ENCODE results near the gene SOD2.
"Not testable (repeated sequence)": the region's sequence is repeated elsewhere in the genome, so short reads cannot be mapped to it uniquely, and the experiment has no call there.

Gene SOD2

DNA sequence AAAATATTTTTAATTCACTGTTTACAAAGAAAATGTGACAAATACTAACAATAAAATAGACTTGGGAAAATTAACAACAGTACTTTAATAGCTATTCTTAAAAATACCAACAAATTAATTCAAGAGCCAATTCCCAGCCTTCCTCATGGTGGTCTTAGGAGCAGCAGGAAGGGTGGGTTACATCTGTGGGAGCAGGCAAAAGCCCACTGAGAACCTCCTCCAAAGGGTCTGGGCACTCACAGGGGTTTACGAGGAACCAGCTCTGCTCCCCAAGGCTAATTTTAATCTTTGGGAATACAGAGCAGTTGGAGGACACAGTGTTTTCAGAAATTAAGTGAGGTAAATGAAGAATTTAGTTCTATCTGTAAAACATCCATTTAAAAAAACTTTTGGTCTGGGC lies 10.2 kb downstream of the SOD2 start:
- no peak for DNase-seq (ENCODE audit: low read depth, low spot score)

DNA sequence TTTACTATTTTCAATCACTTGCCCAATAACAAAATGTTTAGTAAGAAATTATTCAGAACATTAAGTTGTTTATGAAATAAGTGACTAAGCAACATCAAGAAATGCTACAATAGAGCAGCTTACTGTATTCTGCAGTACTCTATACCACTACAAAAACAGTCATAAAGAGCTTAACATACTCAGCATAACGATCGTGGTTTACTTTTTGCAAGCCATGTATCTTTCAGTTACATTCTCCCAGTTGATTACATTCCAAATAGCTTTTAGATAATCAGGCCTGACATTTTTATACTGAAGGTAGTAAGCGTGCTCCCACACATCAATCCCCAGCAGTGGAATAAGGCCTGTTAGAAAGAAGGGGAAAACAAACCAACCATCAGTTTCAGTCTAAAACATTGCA lies 10.7 kb downstream of the SOD2 start:
- no peak for DNase-seq (ENCODE audit: low read depth, low spot score)

DNA sequence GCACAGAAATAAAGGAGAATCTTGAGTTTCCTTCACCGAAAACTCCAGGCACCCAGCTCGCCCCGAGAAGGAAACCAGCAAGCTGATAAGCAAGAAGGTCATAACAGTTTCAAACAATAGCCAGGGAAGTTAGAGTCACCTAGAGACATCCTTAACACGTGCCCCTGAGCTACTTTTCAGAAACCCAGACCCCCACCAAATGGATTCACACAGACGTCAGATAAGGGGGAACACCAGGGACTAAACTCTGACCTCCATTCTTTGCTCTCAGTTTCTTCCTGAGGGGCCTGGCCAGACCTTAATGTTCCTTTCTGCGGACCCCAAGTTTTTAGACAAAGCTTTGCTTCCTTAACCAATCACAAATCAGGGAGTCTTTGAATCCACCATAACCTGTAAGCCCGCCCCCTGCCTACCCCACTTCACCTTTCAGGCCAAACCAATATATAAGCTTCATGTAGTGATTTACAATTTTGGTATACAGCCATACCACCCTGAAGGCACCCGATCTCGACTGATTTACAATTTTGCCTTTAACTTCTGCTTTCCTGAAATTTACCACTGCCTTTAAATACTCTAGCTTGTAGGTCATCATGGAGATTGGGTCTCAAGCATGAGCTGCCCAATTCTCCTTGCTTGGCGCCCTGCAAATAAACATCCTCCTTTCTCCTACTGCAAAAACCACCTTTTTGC lies 11.7 kb downstream of the SOD2 start:
- no peak for DNase-seq (ENCODE audit: low read depth, low spot score)

DNA sequence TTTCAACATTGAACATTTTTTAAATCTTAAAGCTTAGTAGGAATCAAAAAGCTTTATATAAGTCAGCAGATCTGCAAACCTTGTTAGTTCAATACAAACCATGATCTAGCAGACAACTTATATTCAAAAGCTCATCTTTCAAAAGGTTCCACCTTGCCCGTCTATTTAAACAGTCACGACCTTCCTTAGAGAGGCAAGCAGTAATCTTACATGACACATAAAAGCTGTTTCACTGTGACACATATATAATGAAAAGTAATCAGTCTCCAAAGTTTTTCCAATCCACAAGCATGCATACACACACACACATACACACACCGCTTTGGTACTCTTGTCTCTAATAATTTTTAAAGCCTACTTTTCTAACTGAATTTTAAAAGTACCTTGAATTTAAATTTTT lies 12.9 kb downstream of the SOD2 start:
- DNase-seq (ENCODE audit: low read depth, low spot score): no peak

DNA sequence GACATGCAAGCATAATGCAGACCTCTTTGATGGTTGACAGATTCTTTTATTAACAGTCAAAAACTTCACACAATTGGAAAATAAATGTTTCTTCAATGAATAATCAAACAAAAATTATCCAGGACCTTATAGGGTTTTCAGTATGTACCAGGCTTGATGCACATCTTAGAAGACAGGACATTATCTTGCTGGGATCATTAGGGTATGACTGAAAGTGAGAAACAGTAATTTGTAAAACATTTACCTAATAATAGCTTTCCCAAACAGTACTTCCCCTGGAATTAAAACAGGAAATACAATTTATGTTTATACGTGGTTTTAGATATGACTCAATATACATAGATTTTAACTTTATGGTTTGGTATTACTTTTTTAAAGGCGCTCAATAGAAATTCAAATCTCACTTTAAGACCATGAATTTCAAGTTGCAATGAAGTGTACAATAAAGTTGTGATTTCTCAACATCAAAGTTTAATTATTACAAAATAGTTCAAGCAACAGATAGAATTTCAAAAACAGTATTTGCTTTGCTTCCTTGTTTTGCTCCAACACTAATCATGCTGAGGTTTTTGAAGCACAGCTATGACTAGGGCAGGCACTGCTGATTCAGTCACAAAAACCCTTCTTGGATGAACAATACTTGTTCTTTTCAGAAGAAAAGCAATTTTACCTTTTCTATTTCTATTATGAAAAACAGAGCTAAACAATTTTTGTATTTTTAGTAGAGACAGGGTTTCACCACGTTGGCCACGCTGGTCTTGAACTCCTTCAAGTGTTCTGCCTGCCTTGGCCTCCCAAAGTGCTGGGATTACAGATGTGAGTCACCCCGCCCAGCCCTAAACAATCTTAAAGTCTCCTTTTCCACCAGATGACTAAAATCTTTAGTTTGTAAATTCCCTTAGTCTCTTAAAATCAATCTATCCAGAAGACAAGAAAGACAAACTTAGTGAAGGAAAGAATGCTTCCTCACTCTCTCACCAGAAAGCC lies 13.7 kb downstream of the SOD2 start:
- no peak for DNase-seq (ENCODE audit: low read depth, low spot score)

DNA sequence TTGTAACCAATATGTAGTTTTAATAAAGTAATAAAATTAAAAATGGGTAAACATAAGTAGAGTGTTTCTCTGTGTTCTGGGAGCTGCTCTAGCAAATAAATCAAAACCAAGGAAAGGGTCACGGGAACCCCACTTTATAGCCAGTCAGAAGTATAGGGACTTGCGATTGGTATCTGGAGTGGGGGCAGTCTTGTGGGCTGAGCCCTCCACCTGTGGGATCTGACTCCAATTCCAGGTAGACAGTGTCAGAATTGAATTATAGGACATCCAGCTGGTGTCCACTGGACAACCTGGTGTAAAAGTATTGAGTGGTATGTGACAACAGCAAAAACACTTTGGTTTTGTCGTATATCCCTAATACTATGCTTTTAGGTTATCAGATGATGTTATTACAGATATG lies 14.5 kb downstream of the SOD2 start:
- DNase-seq (ENCODE audit: low read depth, low spot score): no peak

DNA sequence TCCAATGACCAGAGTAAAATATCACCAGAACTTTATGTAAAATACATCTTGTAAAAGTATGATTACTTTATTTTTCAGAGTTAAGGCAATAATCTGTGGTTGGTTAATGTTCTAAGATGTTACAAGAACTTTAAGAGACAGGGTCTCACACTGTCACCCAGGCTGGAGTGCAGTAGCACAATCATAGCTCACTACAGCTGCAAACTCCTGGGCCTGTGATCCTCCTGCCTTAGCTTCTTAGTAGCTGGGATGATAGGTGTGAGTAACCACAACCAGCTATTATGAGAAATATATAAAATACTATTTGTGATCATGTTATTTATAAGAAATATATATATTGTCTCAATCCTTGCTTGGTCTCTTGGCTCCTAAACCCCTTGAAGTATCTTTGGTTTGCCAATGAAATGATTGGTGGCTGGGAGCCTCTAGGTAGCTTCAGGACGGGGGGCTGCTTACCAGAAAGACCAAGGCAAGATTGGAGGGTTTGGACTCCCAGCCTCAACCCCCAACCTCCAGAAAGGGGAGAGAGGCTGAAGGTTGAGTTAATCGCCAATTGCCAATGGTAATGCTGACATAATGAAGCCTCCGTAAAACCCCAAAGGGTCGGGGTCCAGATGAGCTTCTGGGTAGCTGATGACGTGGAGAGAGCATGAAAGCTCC lies 15.4 kb downstream of the SOD2 start:
- no peak for DNase-seq (ENCODE audit: low read depth, low spot score)

DNA sequence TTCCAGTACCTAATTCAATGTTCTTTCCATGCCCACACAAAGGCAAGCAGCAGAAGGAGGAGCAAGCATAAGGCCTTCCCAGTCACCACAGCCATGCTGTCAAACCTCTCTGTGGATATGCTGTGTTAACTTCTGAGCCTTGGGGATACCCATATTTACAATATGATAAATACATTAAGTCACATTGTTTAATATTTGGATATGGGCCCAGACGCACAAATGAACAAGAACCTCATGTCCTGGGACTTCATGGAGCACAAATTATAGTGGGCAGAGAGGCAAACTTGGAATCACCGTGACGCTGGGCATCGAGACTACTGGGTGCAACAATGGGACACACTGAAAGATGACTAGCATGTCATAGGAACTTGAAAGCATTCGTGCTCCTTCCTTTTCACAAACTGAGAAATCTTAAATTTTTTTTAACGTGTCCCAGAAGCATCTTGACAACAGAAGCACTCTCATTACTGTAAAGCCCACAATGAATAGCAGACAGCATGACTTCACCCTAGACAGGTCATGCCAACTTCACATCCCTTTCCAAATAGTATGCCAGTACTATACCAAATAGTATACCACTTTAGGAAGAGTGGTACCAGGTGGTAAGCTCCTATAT lies 16.0 kb downstream of the SOD2 start:
- DNase-seq (ENCODE audit: low read depth, low spot score): no peak

DNA sequence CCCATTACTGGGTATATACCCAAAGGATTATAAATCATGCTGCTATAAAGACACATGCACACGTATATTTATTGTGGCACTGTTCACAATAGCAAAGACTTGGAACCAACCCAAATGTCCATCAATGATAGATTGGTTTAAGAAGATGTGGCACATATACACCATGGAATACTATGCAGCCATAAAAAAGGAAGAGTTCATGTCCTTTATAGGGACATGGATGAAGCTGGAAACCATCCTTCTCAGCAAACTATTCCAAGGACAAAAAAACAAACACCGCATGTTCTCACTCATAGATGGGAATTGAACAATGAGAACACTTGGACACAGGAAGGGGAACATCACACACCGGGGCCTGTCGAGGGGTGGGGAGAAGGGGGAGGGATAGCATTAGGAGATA lies 16.8 kb downstream of the SOD2 start:
- not testable (repeated sequence) for DNase-seq (ENCODE audit: low read depth, low spot score)

DNA sequence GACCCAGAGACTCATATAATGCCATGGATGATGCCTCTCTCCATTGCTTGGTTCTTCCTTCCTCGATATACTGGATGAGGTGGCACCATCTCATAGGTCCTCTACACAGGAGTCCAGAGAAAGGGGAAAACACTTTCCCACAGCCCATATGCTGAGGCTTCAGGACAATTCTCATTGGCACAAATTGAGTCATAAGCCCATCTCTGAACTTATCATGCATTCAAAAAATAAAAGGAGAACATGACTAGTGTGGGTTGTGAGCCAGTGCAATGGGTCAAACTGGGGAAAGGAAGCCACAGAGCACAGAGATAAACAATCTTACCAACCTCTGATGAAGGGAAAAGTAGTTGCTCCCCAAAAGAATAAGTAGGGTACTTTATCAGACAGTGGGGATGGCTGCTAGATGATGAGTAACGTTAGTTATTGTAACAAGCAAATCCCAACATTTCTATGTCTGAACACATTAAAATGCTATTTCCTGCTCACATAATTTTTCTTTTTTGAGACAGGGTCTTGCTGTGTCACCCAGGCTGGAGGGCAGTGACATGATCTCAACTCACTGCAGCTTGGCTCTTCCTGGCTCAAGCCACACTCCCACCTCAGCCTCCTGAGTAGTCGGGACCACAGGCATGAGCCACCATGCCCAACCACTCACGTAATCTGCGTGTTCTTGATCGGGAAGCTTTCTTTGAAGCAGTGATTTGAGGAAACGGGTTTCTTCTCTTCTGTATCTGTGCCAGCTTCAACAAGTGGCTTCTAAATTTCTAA lies 27.0 kb downstream of the SOD2 start:
- no peak for DNase-seq (ENCODE audit: low read depth, low spot score)

DNA sequence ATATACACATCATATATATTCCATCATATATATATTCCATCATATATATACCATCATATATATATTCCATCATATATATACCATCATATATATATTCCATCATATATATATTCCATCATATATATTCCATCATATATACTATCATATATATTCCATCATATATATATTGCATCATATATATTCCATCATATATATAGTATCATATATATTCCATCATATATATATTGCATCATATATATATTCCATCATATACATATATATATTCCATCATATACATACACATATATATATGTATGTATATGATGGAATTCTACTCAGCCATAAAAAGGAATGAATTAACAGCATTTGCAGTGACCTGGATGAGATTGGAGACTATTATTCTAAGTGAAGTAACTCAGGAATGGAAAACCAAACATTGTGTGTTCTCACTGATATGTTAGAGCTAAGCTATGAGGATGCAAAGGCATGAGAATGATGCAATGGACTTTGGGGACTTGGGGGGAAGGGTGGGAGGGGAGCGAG lies 29.6 kb downstream of the SOD2 start:
- not testable (repeated sequence) for DNase-seq (ENCODE audit: low read depth, low spot score)

DNA sequence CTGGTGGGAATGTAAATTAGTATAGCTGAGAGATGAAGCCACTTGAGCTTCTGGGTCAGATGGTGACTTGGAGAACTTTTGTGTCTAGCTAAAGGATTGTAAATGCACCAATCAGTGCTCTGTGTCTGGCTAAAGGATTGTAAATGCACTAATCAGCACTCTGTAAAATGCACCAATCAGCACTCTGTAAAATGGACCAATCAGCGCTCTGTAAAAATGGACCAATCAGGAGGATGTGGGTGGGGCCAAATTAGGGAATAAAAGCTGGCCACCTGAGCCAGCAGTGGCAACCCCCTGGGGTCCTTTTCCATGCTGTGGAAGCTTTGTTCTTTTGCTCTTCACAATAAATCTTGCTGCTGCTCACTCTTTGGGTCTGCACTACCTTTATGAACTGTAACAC lies 31.1 kb downstream of the SOD2 start:
- not testable (repeated sequence) for DNase-seq (ENCODE audit: low read depth, low spot score)

DNA sequence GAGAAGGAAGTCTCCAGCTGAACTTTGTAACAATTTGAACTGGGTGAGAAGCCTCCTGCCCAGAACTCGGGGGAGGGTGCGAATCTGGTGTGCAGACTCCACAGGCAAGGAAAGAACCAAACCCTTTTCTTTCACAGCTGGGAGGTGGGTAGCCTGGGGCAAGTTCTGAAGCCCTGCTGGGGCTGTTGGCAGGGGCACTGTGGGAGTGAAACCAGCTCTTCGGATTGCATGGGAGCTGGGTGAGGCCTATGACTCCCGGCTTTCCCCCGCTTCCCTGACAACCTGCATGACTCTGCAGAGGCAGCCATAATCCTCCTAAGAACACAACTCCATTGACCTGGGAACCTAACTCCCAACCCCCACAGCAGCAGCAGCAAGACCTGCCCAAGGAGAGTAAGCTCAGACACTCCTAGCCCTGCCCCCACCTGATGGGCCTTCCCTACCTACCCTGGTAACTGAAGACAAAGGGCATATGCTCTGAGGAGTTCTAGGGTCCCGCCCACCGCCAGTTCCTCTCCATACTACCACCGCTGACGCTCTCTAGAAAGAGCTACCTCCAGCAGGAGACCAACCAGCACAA lies 37.5 kb downstream of the SOD2 start:
- peak; percentile 73 for DNase-seq (ENCODE audit: low read depth, low spot score)

DNA sequence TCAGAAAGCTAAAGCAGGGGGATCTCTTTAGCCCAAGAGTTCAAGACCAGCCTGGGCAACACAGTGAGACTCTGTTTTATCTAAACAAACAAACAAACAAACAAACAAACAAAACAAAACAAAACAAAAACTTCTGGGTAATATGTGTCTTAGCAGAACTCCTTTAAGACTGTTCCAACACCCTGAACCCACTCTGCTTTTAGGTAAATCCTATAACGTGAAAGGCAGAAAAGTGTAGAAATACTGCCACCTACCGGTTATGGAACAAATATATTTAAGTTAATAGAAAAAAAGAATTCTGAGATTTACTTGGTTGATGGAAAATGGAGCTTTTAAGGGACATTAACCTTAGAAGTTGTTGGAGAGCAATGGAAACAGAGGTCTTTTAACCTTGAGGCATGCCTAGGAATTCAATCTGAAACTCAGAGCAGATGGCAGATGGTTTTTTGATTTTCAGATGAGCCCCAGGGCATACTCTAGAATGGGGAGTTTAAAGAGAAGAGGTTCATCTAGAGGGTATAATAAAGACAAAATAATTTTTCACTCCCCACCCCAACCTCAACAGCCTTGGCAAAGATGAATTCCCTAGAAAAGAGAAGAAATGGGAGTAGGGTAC lies 38.5 kb downstream of the SOD2 start:
- DNase-seq (ENCODE audit: low read depth, low spot score): peak; percentile 20

DNA sequence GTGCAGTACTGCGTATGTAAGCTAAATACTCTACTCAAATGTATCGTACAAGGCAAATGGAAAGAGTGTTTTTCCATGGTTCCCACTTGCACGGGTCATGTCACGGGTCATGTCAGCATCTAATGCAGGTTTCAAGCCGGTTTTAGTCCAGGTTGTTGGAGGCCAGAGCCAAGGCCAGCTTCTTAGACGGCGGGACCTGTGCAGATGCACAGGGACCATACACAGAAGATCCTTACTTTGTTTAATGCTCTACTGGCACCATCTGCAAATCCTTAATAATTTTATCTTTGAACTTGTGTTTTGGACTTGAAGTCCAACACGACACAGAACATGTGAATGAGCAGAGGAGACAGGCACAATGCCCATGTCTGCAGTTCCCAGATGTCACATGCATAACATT lies 42.7 kb downstream of the SOD2 start:
- DNase-seq (ENCODE audit: low read depth, low spot score): no peak

DNA sequence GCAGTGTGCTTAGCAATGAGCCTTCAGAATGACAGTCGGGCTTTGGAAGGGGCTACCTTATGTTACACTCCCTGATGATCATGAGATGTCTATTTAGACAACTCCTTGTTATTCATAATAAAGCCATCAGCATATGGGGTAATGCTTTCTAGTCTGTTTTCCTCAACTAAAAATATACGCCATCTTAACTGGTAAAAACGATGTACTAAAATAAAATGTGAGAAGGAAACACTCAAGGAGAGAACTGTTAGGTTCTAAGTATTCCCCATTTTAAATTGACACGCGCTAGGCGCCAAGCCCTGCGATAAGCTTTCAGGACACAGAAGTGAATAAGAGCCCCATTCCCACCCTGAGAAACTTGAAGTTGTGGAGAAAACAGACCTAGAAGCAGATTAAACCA lies 43.6 kb downstream of the SOD2 start:
- DNase-seq (ENCODE audit: low read depth, low spot score): no peak

DNA sequence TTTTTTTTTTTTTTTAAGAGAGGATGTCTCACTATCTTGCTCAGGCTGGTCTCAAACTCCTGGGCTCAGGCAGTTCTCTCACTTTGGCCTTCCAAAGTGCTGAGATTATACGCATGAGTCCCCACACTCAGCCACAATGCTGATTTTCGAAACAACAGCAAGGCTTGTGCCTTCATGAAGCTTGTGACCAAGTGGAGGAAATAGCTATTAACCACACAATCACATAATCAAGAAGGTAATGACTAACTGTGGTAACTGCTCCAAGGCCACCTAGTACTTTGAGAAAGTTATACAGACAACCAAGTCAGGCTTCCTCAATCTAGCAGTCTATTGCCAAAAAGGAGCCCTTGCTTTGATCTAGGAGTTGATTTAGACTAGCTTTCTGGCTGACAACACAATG lies 46.3 kb downstream of the SOD2 start:
- no peak for DNase-seq (ENCODE audit: low read depth, low spot score)

DNA sequence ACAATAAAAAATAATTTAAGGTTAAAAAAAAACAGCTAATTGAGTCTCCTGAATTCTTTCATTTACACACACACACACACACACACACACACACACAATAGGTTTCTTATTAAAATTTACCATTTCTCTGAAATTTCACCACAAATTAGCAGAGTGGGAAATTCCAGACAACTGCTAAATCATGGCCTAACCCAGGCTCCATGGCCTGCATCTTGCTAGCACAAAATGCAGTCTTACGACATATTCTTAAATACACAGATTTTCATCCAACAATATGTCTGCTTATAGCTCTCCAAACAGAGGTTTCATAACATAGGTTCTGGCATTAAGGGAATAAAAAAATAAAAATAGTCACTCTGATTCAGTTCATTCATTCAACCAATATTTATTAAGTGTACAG lies 46.9 kb downstream of the SOD2 start:
- no peak for DNase-seq (ENCODE audit: low read depth, low spot score)

DNA sequence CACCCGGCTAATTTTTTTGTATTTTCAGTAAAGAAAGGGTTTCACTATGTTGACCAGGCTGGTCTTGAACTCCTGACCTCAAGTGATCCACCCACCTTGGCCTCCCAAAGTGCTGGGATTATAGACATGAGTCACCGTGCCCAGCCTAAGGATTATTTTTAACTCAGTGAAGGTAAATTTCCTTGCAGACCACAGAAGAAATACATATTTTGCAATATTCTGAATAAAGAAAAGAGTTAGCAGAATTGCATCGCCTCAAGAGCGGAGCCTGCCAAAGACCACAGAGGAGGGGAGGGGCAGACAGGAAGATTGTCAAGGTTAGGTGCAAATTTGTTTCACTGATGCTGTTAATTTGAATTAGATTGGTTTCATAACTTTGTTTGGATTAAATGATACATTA lies 47.4 kb downstream of the SOD2 start:
- no peak for DNase-seq (ENCODE audit: low read depth, low spot score)

Measured in ELF-1 (cell line).